Activated B cell treated with CpG ODN at 0.5 μM for 24 hours (primary cell): ENCODE measurements around the gene ABCB11. TPM values are rescaled to one million over a fixed set of nuclear protein-coding genes. Genes with fewer than 3 reads are reported as not detected.

Source experiments
- ATAC-seq: fragments of 200-7000 bp; cut with Tn5 transposase; one replicate; pipeline ENCODE4 v1.10.0; 2021; ENCODE audit warnings: low read depth, mild to moderate bottlenecking, moderate library complexity
- CTCF ChIA-PET: fragments of 350-600 bp; sonication (Branson Sonifier 250); formaldehyde crosslinking; loops from one replicate; lab custom pipeline; 2021; ENCODE audit warnings: antibody characterized with exemption; lab: Charles Lee
- POLR2A ChIA-PET: fragments of 350-600 bp; sonication (Branson Sonifier 250); formaldehyde crosslinking; loops from one replicate; lab custom pipeline; 2021; ENCODE audit warnings: antibody characterized with exemption; lab: Charles Lee
- DNase-seq: peaks from one replicate; pipeline ENCODE4 v3.0.0; 2022
- H3K27ac Mint-ChIP-seq: one replicate; pipeline ENCODE4 v1.8.0; 2020; ENCODE audit warnings: mixed read lengths
- H3K27me3 Mint-ChIP-seq: one replicate; pipeline ENCODE4 v1.8.0; 2021; ENCODE audit warnings: mixed read lengths
- H3K36me3 Mint-ChIP-seq: one replicate; pipeline ENCODE4 v1.8.0; 2021; ENCODE audit warnings: low read depth, mixed read lengths
- H3K4me1 Mint-ChIP-seq: one replicate; pipeline ENCODE4 v1.8.0; 2021; ENCODE audit warnings: mixed read lengths
- H3K4me3 Mint-ChIP-seq: one replicate; pipeline ENCODE4 v1.8.0; 2020; ENCODE audit warnings: mild to moderate bottlenecking, mixed read lengths
- H3K9me3 Mint-ChIP-seq: one replicate; pipeline ENCODE4 v1.8.0; 2020; ENCODE audit warnings: mixed read lengths
- CTCF ChIP-seq: fragments of 200-600 bp; IDR thresholded peaks from one replicate; pipeline ENCODE4 v1.8.0; 2022; ENCODE audit warnings: antibody characterized with exemption, mild to moderate bottlenecking
- intact Hi-C: fragments of 100-400 bp; cut with micrococcal nuclease; formaldehyde crosslinking; loops from one replicate; pipeline ENCODE4 v1.15.1; 2024
- total RNA-seq: library from RNA; stranded (reverse); gene quantifications from 2 replicates; pipeline ENCODE4 v1.2.3, GENCODE V29; 2022

ABCB11 gene
- total RNA-seq, 1 donor from 2014 or later, result not detected

- no peak for TF ChIP-seq CTCF
- Mint-ChIP-seq H3K4me1 (no peaks in the 10 kb centered on the region), H3K27me3 (no peaks in the 10 kb centered on the region), H3K27ac (no peak overlapping the region), H3K9me3 (no peaks in the 10 kb centered on the region), H3K36me3 (no peaks in the 10 kb centered on the region), H3K4me3 (no peak overlapping the region)
- CTCF ChIA-PET, result no interaction called here
- intact Hi-C loops, result no loop called here
- no peak for ATAC-seq
- POLR2A ChIA-PET, result no interaction called here
- no peak for DNase-seq
Observed at GRCh38 chr2:168981651-168982050, 49.5 kb downstream of the ABCB11 start.

GRCh38 chr2:168978461-168978861 lies 52.7 kb downstream of the ABCB11 start:
- no peaks in the 10 kb centered on the region for H3K27me3 Mint-ChIP-seq
- no peaks in the 10 kb centered on the region for H3K36me3 Mint-ChIP-seq
- no peaks in the 10 kb centered on the region for H3K4me1 Mint-ChIP-seq
- no peak overlapping the region for H3K27ac Mint-ChIP-seq
- DNase-seq (no peak), ATAC-seq (no peak)
- POLR2A ChIA-PET, result no interaction called here
- intact Hi-C loops, result no loop called here
- CTCF ChIA-PET, result no interaction called here
- H3K4me3 Mint-ChIP-seq, result no peak overlapping the region
- H3K9me3 Mint-ChIP-seq, result no peaks in the 10 kb centered on the region
- TF ChIP-seq CTCF, result no peak

- H3K9me3 Mint-ChIP-seq, result no peaks in the 10 kb centered on the region
- ChIA-PET CTCF (no interaction called here), POLR2A (no interaction called here)
- no peaks in the 10 kb centered on the region for H3K4me1 Mint-ChIP-seq
- H3K36me3 Mint-ChIP-seq, result no peaks in the 10 kb centered on the region
- ATAC-seq (no peak), DNase-seq (no peak)
- H3K27ac Mint-ChIP-seq, result no peak overlapping the region
- intact Hi-C loops, result no loop called here
- no peak for TF ChIP-seq CTCF
- H3K4me3 Mint-ChIP-seq, result no peak overlapping the region
- H3K27me3 Mint-ChIP-seq, result no peaks in the 10 kb centered on the region
Observed at GRCh38 chr2:168977608-168978007, 53.5 kb downstream of the ABCB11 start.

- H3K4me3 Mint-ChIP-seq, result no peak overlapping the region
- ChIA-PET CTCF (no interaction called here), POLR2A (no interaction called here)
- intact Hi-C loops, result no loop called here
- H3K27ac Mint-ChIP-seq, result no peak overlapping the region
- H3K27me3 Mint-ChIP-seq, result no peaks in the 10 kb centered on the region
- DNase-seq, result no peak
- no peaks in the 10 kb centered on the region for H3K4me1 Mint-ChIP-seq
- no peaks in the 10 kb centered on the region for H3K36me3 Mint-ChIP-seq
- H3K9me3 Mint-ChIP-seq, result no peaks in the 10 kb centered on the region
- TF ChIP-seq CTCF, result no peak
- ATAC-seq, result no peak
Observed at GRCh38 chr2:168976034-168976654, 55.0 kb downstream of the ABCB11 start.

GRCh38 chr2:168974428-168974827 lies 56.7 kb downstream of the ABCB11 start:
- CTCF ChIA-PET, result interaction anchor here (0.6 kb wide), 1 partner anchor 12 kb away, joined by 3 read pairs; no protein-coding TSS in a partner anchor
- Mint-ChIP-seq H3K4me1 (no peaks in the 10 kb centered on the region), H3K27ac (no peak overlapping the region), H3K4me3 (no peak overlapping the region), H3K9me3 (no peaks in the 10 kb centered on the region), H3K27me3 (no peaks in the 10 kb centered on the region), H3K36me3 (no peaks in the 10 kb centered on the region)
- DNase-seq (no peak), ATAC-seq (no peak)
- POLR2A ChIA-PET, result no interaction called here
- no peak for TF ChIP-seq CTCF
- intact Hi-C loops, result no loop called here
